Measurements from ENCODE around the gene POLG2. TPM values are rescaled to one million over a fixed set of nuclear protein-coding genes. Genes with fewer than 3 reads are reported as not detected.

POLG2 gene
- total and polyA plus RNA-seq, 8 donors: 4.8 to 12.9 (median 7.6) TPM

- no peaks in the 10 kb centered on the region for H3K27me3 ChIP-seq
- 38 to 52% methylated on average over 10 of the region's 10 CpGs for WGBS, 2 donors
- DNase-seq: peak in 1 of 6 donors; percentile 53
- peak within 1 kb of the TSS in 1 of 4 donors; percentile 10 for H3K4me3 ChIP-seq
- H3K9me3 ChIP-seq: no peaks in the 10 kb centered on the region
- peak within 1 kb of the TSS in 2 of 4 donors; percentile 35 to 57 for H3K27ac ChIP-seq
- H3K36me3 ChIP-seq: no peaks in the 10 kb centered on the region
- intact Hi-C loops (cut with DNase I): no loop called here
- TF ChIP-seq, protein P1, sequence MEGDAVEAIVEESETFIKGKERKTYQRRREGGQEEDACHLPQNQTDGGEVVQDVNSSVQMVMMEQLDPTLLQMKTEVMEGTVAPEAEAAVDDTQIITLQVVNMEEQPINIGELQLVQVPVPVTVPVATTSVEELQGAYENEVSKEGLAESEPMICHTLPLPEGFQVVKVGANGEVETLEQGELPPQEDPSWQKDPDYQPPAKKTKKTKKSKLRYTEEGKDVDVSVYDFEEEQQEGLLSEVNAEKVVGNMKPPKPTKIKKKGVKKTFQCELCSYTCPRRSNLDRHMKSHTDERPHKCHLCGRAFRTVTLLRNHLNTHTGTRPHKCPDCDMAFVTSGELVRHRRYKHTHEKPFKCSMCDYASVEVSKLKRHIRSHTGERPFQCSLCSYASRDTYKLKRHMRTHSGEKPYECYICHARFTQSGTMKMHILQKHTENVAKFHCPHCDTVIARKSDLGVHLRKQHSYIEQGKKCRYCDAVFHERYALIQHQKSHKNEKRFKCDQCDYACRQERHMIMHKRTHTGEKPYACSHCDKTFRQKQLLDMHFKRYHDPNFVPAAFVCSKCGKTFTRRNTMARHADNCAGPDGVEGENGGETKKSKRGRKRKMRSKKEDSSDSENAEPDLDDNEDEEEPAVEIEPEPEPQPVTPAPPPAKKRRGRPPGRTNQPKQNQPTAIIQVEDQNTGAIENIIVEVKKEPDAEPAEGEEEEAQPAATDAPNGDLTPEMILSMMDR (IDR thresholded peaks at IDR 0.05): no peak
- no peaks in the 10 kb centered on the region for H3K4me1 ChIP-seq
- ATAC-seq: peak in 3 of 4 donors; percentile 75 to 94 (median 92)
- no peak for FAIRE-seq
Observed at GRCh38 chr17:64448665-64449512, 48.0 kb downstream of the POLG2 start, which contains the start of gene MILR1. Gene MILR1 (plus strand): TSS chr17:64449115. CDS start chr17:64449169, 54 bp downstream.

GRCh38 chr17:64447526-64447925, 49.3 kb downstream of the POLG2 start:
- Histone ChIP-seq H3K27me3 (no peaks in the 10 kb centered on the region), H3K4me3 (no peak overlapping the region), H3K9me3 (no peaks in the 10 kb centered on the region), H3K36me3 (no peaks in the 10 kb centered on the region), H3K27ac (no peak overlapping the region), H3K4me1 (no peaks in the 10 kb centered on the region)
- TF ChIP-seq, protein P1 (IDR thresholded peaks at IDR 0.05): no peak
- no peak for DNase-seq
- WGBS, 2 donors: 92 to 96% methylated on average over 1 of the region's 1 CpG
- no peak for FAIRE-seq
- no peak for ATAC-seq
- intact Hi-C loops (cut with DNase I): no loop called here

DNA sequence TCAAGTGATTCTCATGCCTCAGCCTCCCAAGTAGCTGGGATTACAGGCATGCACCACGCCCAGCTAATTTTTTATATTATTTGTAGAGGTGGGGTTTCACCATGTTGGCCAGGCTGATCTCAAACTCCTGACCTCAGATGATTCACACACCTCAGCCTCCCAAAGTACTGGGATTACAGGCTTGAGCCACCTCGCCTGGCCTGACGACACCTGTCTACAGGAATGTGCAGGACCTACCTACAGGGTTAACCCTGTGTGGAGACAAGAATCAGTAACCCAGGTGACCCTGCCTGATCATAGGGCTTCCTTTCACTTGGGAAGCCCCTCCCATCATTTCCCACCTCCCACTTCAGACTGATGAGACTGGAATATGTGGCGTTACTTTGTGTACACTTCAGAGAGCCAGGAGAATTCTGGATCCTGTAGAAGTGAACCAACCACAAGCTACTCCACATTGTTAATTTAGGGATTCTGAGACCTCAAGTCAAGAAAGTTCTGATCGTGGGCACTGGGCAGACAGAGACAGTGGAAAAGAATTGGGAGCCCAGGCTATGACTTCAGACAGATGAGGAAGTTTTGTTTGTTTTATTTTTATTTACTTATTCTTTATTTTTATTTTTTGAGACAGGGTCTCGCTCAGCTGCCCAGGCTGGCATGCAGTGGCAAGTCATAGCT, 53.6 kb downstream of the POLG2 start:
- Histone ChIP-seq H3K36me3 (no peaks in the 10 kb centered on the region), H3K4me3 (no peak overlapping the region), H3K9me3 (no peaks in the 10 kb centered on the region), H3K4me1 (no peaks in the 10 kb centered on the region), H3K27me3 (no peaks in the 10 kb centered on the region), H3K27ac (peak overlapping the region in 2 of 4 donors; percentile 24 to 25)
- 80 to 89% methylated on average over 6 of the region's 6 CpGs for WGBS, 2 donors
- TF ChIP-seq, protein P1 (IDR thresholded peaks at IDR 0.05): no peak
- ATAC-seq (peak in 1 of 4 donors; percentile 14), DNase-seq (no peak), FAIRE-seq (no peak)
- intact Hi-C loops (cut with DNase I): no loop called here

DNA sequence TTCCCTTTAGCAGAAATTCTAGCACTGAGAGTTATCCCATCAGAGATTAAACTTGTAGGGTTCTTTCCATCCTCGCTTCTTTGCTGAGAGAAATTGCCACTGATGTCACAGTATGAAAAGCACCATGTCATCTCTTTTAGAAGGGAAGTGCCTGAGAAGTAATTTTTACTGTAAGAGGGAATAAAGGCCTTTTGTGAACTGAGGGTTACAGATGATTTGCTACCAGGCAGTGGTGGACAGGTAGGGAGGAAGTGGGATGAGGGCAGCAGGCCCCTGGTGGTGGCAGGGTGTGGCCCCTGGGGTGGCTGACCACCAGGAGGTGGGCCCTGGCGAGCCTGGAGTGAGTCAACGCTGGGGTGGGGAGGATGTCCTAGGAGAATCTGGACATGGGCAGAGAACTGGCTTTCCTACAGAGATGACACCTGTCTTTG, 54.3 kb downstream of the POLG2 start:
- Histone ChIP-seq H3K27me3 (no peaks in the 10 kb centered on the region), H3K4me3 (no peak overlapping the region), H3K4me1 (no peaks in the 10 kb centered on the region), H3K36me3 (no peaks in the 10 kb centered on the region), H3K9me3 (no peaks in the 10 kb centered on the region), H3K27ac (peak overlapping the region in 2 of 4 donors; percentile 24 to 25)
- intact Hi-C loops (cut with DNase I): no loop called here
- WGBS, 2 donors: 78 to 81% methylated on average over 3 of the region's 3 CpGs
- TF ChIP-seq, protein P1 (IDR thresholded peaks at IDR 0.05): no peak
- DNase-seq (no peak), FAIRE-seq (no peak), ATAC-seq (peak in 3 of 4 donors; percentile 9 to 67 (median 66))
